Measurements from ENCODE around the gene ERG28. TPM values are rescaled to one million over a fixed set of nuclear protein-coding genes. Genes with fewer than 3 reads are reported as not detected.

The ERG28 gene
- total and polyA plus RNA-seq, 10 of the 15 experiments (the other 5 are each of a cell fraction or from before 2014, with no cell fraction given): 15.2 to 67.0 (median 48.1) TPM

DNA sequence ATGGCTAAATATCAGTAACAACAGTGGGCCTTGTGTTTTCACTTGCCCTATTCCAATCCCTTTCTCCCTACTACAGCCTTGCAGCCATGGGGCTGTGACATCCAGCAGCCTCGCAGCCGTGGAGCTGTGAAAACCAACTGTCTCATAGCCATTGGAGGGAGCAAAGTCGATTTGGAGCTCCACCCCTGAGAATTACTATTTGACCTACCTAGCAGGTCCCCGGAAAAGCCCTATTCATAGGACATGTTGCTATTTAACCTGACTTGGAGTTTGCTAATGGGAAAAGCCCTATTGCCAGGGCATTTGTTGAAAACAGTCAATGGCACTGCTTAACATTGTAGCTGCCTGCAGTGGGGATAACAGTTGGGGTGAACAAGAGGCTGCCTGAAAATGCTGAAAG, 33.3 kb downstream of the ERG28 start (continued):
- no peak for TF ChIP-seq EP300 (IDR thresholded peaks at IDR 0.05; ENCODE audit: borderline replicate concordance in 1 of 2, control insufficient read depth in 1 of 2, low read depth in 2 of 2, low read length in 2 of 2)

- no peak for ATAC-seq
- CTCF ChIA-PET: interaction anchor here (0.5 to 1.3 kb wide), 3 partner anchors 22 to 113 kb away, joined by 3 read pairs; no protein-coding TSS in a partner anchor
- Histone ChIP-seq H4K20me1 (ENCODE audit: control insufficient read depth, insufficient read depth) (no peaks in the 10 kb centered on the region; the same call in 1 of the 2 replicates), H2AFZ (ENCODE audit: control insufficient read depth, low read depth, low read length) (no peak overlapping the region), H3K9me3 (replicated peaks; ENCODE audit: control insufficient read depth, insufficient read depth, low read length) (no peaks in the 10 kb centered on the region), H3K36me3 (ENCODE audit: control insufficient read depth in 2 of 2, insufficient read depth in 2 of 2, low read length in 1 of 2) (no peaks in the 10 kb centered on the region), H3K27ac (ENCODE audit: control insufficient read depth, insufficient read depth) (no peak overlapping the region), H3K27me3 (replicated peaks in 1 of 2; ENCODE audit: control insufficient read depth in 2 of 2, insufficient read depth in 2 of 2, low read length in 1 of 2) (no peaks in the 10 kb centered on the region), H3K4me1 (ENCODE audit: control insufficient read depth, insufficient read depth, low read length) (no peaks in the 10 kb centered on the region), H3K9ac (ENCODE audit: control insufficient read depth, insufficient read depth, low read length) (no peak overlapping the region), H3K4me2 (ENCODE audit: control insufficient read depth, insufficient read depth) (no peak overlapping the region), H3K4me3 (no peak overlapping the region), H3K79me2 (ENCODE audit: control insufficient read depth, insufficient read depth, low read length) (no peaks in the 10 kb centered on the region)
- WGBS (ENCODE audit: insufficient coverage, insufficient replicate concordance, low lambda C conversion rate, missing lambda C conversion rate): 33% methylated on average over 3 of the region's 3 CpGs
- RAD21 ChIA-PET (ENCODE audit: unreplicated experiment): no interaction called here
- TF ChIP-seq WRNIP1 (IDR thresholded peaks at IDR 0.05; ENCODE audit: borderline replicate concordance, low read depth, low read length): no peak
- no peak for TF ChIP-seq E2F4 (IDR thresholded peaks at IDR 0.05; ENCODE audit: low read depth, low read length)
- TF ChIP-seq ATF2 (IDR thresholded peaks at IDR 0.05; ENCODE audit: low read length): no peak
- no peak for TF ChIP-seq MXI1 (IDR thresholded peaks at IDR 0.05; ENCODE audit: low read depth, low read length)
- TF ChIP-seq CEBPB (IDR thresholded peaks at IDR 0.05; ENCODE audit: borderline replicate concordance in 1 of 2, low read depth in 2 of 2, low read length in 2 of 2): no peak
- TF ChIP-seq SREBF1 (IDR thresholded peaks at IDR 0.05; ENCODE audit: low read length): no peak
- no peak for TF ChIP-seq RELA (IDR thresholded peaks at IDR 0.05; ENCODE audit: borderline replicate concordance, partially characterized antibody)
- no peak for TF ChIP-seq CEBPZ (IDR thresholded peaks at IDR 0.05; ENCODE audit: low read depth, low read length)
- no peak for TF ChIP-seq SMAD5 (IDR thresholded peaks at IDR 0.05; ENCODE audit: low read depth)
- DNase-seq (ENCODE audit: low read depth, low spot score): no peak
- no peak for FAIRE-seq
- in situ Hi-C loops (cut with MboI): no loop called here
- no TSS peak for BruUV-seq (replicated peaks)
- SMC1A ChIA-PET (ENCODE audit: uncharacterized antibody, unreplicated experiment): interaction anchor here (6.3 kb wide), 1 partner anchor 50 kb away, joined by 43 read pairs; the partner anchor contains the start of gene FLVCR2
- intact Hi-C loops (cut with micrococcal nuclease; ENCODE audit: unreplicated experiment): no loop called here
- POLR2A ChIA-PET: no interaction called here
Observed at GRCh38 chr14:75626863-75627262, 33.8 kb downstream of the ERG28 start.

Measured in GM12878 (cell line).